Stomach (tissue), 9 donors: ENCODE data around the gene ZNRF2. TPM values are rescaled to one million over a fixed set of nuclear protein-coding genes. Genes with fewer than 3 reads are reported as not detected.

ENCODE experiments used
- DNase-seq, 2 donors: peaks; one replicate each; pipeline versions ENCODE4 v3.0.0 to v3.0.0-alpha.2; 2013 to 2019
- H3K27ac ChIP-seq, 5 donors: fragments of 200-600 bp in 4 of 5; sonication (generic) in 4 of 5; one replicate each; pipeline ENCODE4 v1.5.1; 2013 to 2019; ENCODE audit warnings: mild to moderate bottlenecking in 1 of 5, moderate library complexity in 1 of 5
- H3K27me3 ChIP-seq, 3 donors: fragments of 200-600 bp; sonication (generic); one replicate each; pipeline ENCODE4 v1.5.1; 2017 to 2019; ENCODE audit warnings: mixed run types in 1 of 3
- H3K36me3 ChIP-seq, 4 donors: fragments of 200-600 bp; sonication (generic); 1 replicate in 3 of 4; 2 replicates in 1 of 4; pipeline ENCODE4 v1.5.1; 2016 to 2019
- H3K4me1 ChIP-seq, 4 donors: fragments of 200-600 bp; sonication (generic); one replicate each; pipeline ENCODE4 v1.5.1; 2016 to 2019
- H3K4me3 ChIP-seq, 4 donors: fragments of 200-600 bp; sonication (generic) in 3 of 4; one replicate each; pipeline ENCODE4 v1.5.1; 2016 to 2019; ENCODE audit warnings: mild to moderate bottlenecking in 1 of 4
- H3K9me3 ChIP-seq, 4 donors: fragments of 200-600 bp; sonication (generic); one replicate each; pipeline ENCODE4 v1.5.1; 2016 to 2019
- EP300 ChIP-seq: sonication (generic); formaldehyde crosslinking; IDR thresholded peaks from one replicate; pipeline ENCODE4 v1.6.1; 2017; ENCODE audit warnings: antibody characterized with exemption
- POLR2A ChIP-seq, 4 donors: fragments of 450-650 bp; IDR thresholded peaks; one replicate each; pipeline ENCODE4 v1.6.1; 2016; ENCODE audit warnings: antibody characterized with exemption in 4 of 4, control low read depth in 2 of 4, mild to moderate bottlenecking in 1 of 4, moderate library complexity in 1 of 4
- POLR2AphosphoS5 ChIP-seq, 3 donors: sonication (generic); formaldehyde crosslinking; IDR thresholded peaks; one replicate each; pipeline ENCODE4 v1.6.1; 2016; ENCODE audit warnings: antibody characterized with exemption in 3 of 3
- WGBS, 5 donors: extraction: QIAGEN DNeasy Blood & Tissue Kit in 3 of 5; methylation state at CpG; one replicate each; pipeline versions ENCODE4 v1.1.5 to v1.1.7; 2013 to 2018; 5-methylcytosine and 5-hydroxymethylcytosine counted together
- intact Hi-C: fragments of 100-400 bp; cut with DNase I; formaldehyde crosslinking; loops from one replicate; pipeline ENCODE4 v1.15.1; 2023; ENCODE audit warnings: low total_unique reads
- polyA plus RNA-seq, 3 donors: library from polyadenylated mRNA; stranded (reverse); fragments of 200-250 nt; gene quantifications; one replicate each; pipeline ENCODE4 v1.2.3, GENCODE V29; 2013
- total RNA-seq, 5 donors: library from RNA; depleted of rRNA; stranded (reverse); fragments of >200 nt; gene quantifications; one replicate each; pipeline versions ENCODE4 v1.1.0 to v1.2.3, GENCODE V29; 2014 to 2016
- TF ChIP-seq, protein P1 (sequence below), 7 experiments: fragments of 450-650 bp in 4 of 7; fragments of 200-600 bp in 3 of 7; sonication (generic) in 3 of 7; IDR thresholded peaks; one replicate each; pipeline ENCODE4 v1.5.1; 2016 to 2019; ENCODE audit warnings: antibody characterized with exemption in 7 of 7, control low read depth in 2 of 7, mild to moderate bottlenecking in 1 of 7
- donor health status: healthy with polysubstance abuse.
- donor health status: Bipolar disorder and iron deficiency.
- donor health status: healthy.

Gene ZNRF2
- total and polyA plus RNA-seq, 8 donors = 5.4 to 209 (median 23.6) TPM

DNA sequence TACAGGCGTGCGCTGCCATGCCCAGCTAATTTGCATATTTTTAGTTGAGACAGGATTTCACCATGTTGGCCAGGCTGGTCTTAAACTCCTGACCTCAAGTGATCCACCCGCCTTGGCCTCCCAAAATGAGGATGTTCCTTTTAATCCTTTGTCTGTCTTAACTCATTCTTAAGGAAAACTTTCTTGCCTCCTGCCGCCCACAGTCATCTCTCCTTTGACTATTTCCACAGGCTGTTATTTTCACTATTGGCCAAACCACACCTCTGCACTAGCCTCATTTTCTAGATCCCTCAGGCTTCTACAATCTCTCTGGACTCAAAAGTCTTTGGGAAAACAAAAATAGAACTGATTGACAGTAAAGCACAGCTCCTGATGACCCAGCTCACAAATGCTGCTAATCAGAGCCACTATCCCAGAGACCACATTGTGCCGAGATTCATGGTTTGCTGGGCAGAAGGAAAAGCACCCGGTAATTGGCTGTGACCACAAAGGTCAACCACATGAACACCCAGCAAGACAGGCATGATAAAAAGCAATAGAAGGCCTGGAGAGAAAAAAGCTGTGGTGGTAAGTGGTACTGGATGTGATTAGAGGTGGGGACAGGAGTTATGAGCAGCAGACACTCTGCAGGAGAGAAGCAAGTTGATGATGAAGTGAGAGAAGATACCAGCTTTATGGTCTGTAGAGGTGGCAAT is 44.1 kb upstream of the ZNRF2 start:
- Histone ChIP-seq H3K27ac (no peak overlapping the region), H3K4me1 (peaks cover 0 to 20% (median 10%) of the 10 kb centered on the region in 4 donors), H3K27me3 (no peaks in the 10 kb centered on the region), H3K9me3 (no peaks in the 10 kb centered on the region), H3K4me3 (no peak overlapping the region), H3K36me3 (no peaks in the 10 kb centered on the region)
- no peak for DNase-seq
- intact Hi-C loops = no loop called here
- no peak for TF ChIP-seq POLR2A (IDR thresholded peaks at IDR 0.05)
- TF ChIP-seq EP300 = no peak
- 66 to 75% (median 69%) methylated on average over 6 of the region's 6 CpGs for WGBS, 5 donors

DNA sequence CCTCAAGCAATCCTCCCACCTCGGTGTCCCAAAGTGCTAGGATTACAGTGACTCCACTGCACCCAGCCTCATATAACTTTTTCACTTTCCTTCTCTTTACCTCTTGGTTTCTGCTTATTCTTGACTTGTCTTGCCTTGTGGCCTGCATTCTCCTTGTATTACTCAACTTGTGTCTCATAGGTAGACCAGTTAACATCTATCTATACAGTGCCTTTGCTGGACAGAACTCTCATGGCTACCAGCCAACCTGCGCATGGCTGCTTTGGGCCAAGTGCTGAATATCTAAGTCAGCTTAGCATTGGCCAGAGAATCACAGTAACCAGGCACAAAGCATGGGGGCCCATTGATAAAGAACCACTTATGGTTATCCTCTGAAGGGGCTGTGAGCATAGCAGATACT is 42.6 kb upstream of the ZNRF2 start:
- intact Hi-C loops = no loop called here
- TF ChIP-seq POLR2AphosphoS5 (IDR thresholded peaks at IDR 0.05) = no peak
- TF ChIP-seq, protein P1, sequence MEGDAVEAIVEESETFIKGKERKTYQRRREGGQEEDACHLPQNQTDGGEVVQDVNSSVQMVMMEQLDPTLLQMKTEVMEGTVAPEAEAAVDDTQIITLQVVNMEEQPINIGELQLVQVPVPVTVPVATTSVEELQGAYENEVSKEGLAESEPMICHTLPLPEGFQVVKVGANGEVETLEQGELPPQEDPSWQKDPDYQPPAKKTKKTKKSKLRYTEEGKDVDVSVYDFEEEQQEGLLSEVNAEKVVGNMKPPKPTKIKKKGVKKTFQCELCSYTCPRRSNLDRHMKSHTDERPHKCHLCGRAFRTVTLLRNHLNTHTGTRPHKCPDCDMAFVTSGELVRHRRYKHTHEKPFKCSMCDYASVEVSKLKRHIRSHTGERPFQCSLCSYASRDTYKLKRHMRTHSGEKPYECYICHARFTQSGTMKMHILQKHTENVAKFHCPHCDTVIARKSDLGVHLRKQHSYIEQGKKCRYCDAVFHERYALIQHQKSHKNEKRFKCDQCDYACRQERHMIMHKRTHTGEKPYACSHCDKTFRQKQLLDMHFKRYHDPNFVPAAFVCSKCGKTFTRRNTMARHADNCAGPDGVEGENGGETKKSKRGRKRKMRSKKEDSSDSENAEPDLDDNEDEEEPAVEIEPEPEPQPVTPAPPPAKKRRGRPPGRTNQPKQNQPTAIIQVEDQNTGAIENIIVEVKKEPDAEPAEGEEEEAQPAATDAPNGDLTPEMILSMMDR (IDR thresholded peaks at IDR 0.05) = no peak
- no peak for TF ChIP-seq POLR2A (IDR thresholded peaks at IDR 0.05)
- no peak for TF ChIP-seq EP300
- Histone ChIP-seq H3K27me3 (no peaks in the 10 kb centered on the region), H3K36me3 (no peaks in the 10 kb centered on the region), H3K9me3 (no peaks in the 10 kb centered on the region), H3K27ac (no peak overlapping the region), H3K4me1 (peaks cover 0 to 20% (median 10%) of the 10 kb centered on the region in 4 donors), H3K4me3 (no peak overlapping the region)
- WGBS, 5 donors = 89 to 98% (median 94%) methylated on average over 2 of the region's 2 CpGs
- no peak for DNase-seq

DNA sequence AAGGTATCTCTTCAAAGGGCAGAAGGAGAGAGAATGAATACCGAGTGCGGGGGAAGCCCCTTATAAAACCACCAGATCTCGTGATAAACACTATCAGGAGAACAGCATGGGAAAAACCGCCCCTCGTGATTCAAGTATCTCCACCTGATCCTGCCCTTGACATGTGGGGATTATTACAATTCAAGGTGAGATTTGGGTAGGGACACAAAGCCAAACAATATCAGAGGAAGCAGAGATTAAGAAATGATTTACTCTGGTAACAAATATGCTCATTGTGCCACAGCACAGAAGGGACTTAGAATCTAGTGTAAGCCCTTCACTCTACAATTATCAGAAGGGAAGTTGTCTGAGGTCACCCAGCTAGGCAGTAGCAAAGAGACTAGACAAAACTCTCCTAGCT is 40.1 kb upstream of the ZNRF2 start:
- H3K4me1 ChIP-seq = peaks cover 0 to 12% (median 7%) of the 10 kb centered on the region in 4 donors
- WGBS, 5 donors = 61 to 79% (median 73%) methylated on average over 5 of the region's 5 CpGs
- no peak overlapping the region for H3K27ac ChIP-seq
- H3K27me3 ChIP-seq = no peaks in the 10 kb centered on the region
- H3K4me3 ChIP-seq = no peak overlapping the region
- no peak for TF ChIP-seq EP300
- no peak for TF ChIP-seq POLR2A (IDR thresholded peaks at IDR 0.05)
- TF ChIP-seq, protein P1 (IDR thresholded peaks at IDR 0.05) = no peak
- TF ChIP-seq POLR2AphosphoS5 (IDR thresholded peaks at IDR 0.05) = no peak
- intact Hi-C loops = no loop called here
- H3K36me3 ChIP-seq = no peaks in the 10 kb centered on the region
- no peak for DNase-seq
- H3K9me3 ChIP-seq = no peaks in the 10 kb centered on the region

DNA sequence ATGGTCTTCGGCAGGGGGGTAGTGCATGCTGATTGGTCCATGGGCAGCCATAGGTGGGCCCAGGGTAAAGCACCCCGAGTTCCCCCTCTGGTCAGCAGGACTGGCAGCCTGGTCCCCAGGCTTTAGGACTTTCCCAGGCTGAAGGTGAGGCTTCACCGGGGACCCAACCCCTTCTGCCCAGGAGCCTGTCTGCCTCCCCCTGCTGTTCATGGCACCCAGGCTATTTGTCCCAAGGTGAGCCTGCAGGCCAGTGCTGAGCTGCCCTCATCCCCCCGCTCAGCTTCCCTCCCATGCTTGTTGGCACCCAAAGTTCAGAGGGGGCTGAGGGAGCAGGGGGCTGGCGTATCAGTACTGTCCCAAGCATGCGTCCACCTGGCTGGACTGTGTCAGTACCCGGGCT is 38.5 kb upstream of the ZNRF2 start:
- DNase-seq = no peak
- intact Hi-C loops = no loop called here
- no peaks in the 10 kb centered on the region for H3K9me3 ChIP-seq
- H3K27ac ChIP-seq = no peak overlapping the region
- TF ChIP-seq EP300 (no peak), POLR2A (IDR thresholded peaks at IDR 0.05) (no peak), POLR2AphosphoS5 (IDR thresholded peaks at IDR 0.05) (no peak)
- TF ChIP-seq, protein P1 (IDR thresholded peaks at IDR 0.05) = no peak
- H3K4me3 ChIP-seq = no peak overlapping the region
- 80 to 96% (median 86%) methylated on average over 1 to 7 of the region's 7 CpGs for WGBS, 5 donors
- H3K27me3 ChIP-seq = no peaks in the 10 kb centered on the region
- no peaks in the 10 kb centered on the region for H3K36me3 ChIP-seq
- H3K4me1 ChIP-seq = peaks cover 0 to 21% (median 12%) of the 10 kb centered on the region in 4 donors

DNA sequence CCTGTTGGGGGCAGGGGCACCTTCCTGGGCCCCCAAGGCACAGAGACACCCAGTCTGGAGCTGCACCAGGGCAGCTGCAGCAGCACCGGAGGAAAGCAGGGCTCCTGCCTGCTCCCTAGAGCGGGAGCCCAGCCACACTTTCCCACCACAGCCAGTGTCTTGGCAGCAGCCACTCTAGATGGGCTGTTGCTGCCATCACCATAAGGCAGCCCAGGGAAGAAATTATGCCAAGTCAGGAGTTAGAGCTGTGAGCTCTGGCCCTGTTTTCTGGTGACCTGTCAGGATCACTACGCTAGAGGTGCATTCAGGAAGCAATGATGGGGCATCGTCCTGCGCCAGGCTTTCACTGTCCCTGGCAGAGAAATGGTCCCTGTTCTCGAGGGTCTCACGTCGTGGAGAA is 38.0 kb upstream of the ZNRF2 start:
- TF ChIP-seq POLR2A (IDR thresholded peaks at IDR 0.05) = no peak
- no peak for TF ChIP-seq EP300
- no peak for TF ChIP-seq POLR2AphosphoS5 (IDR thresholded peaks at IDR 0.05)
- TF ChIP-seq, protein P1 (IDR thresholded peaks at IDR 0.05) = no peak
- Histone ChIP-seq H3K27ac (no peak overlapping the region), H3K9me3 (no peaks in the 10 kb centered on the region), H3K4me3 (no peak overlapping the region), H3K36me3 (no peaks in the 10 kb centered on the region), H3K27me3 (no peaks in the 10 kb centered on the region), H3K4me1 (peaks cover 0 to 26% (median 14%) of the 10 kb centered on the region in 4 donors)
- intact Hi-C loops = no loop called here
- DNase-seq = no peak
- 90 to 96% (median 93%) methylated on average over 8 of the region's 8 CpGs for WGBS, 5 donors
